Lower lobe of right lung (tissue), 2 donors: ENCODE data around the gene HS6ST3. TPM values are rescaled to one million over a fixed set of nuclear protein-coding genes. Genes with fewer than 3 reads are reported as not detected.

Source experiments
- ATAC-seq, 2 donors: fragments of 200-7000 bp; cut with Tn5 transposase; one replicate each; pipeline ENCODE4 v1.9.1; 2020 to 2022; ENCODE audit warnings: mild to moderate bottlenecking in 2 of 2, moderate library complexity in 2 of 2
- DNase-seq: peaks from one replicate; pipeline ENCODE4 v3.0.0-alpha.2; 2020
- H3K27ac ChIP-seq: fragments of 200-600 bp; one replicate; pipeline ENCODE4 v1.8.0; 2022
- H3K27me3 ChIP-seq: fragments of 200-600 bp; one replicate; pipeline ENCODE4 v1.8.0; 2022; ENCODE audit warnings: low read depth
- H3K36me3 ChIP-seq: fragments of 200-600 bp; one replicate; pipeline ENCODE4 v1.8.0; 2022; ENCODE audit warnings: mild to moderate bottlenecking
- H3K4me1 ChIP-seq: fragments of 200-600 bp; one replicate; pipeline ENCODE4 v1.8.0; 2022
- H3K4me3 ChIP-seq: fragments of 200-600 bp; one replicate; pipeline ENCODE4 v1.8.0; 2022; ENCODE audit warnings: mild to moderate bottlenecking
- H3K9me3 ChIP-seq: fragments of 200-600 bp; one replicate; pipeline ENCODE4 v1.8.0; 2022
- intact Hi-C: fragments of 100-400 bp; cut with DNase I; formaldehyde crosslinking; loops from one replicate; pipeline ENCODE4 v1.11.0; 2022
- total RNA-seq: library from RNA; stranded (reverse); fragmentation: NEBNext Ultra II Directional; extraction: Animal tissue kit (Norgen Biotek cat#: 25700); gene quantifications from one replicate; pipeline ENCODE4 v1.2.1, GENCODE V29; 2021
- TF ChIP-seq, protein P1 (sequence below): fragments of 200-600 bp; IDR thresholded peaks from one replicate; pipeline ENCODE4 v1.8.0; 2022; ENCODE audit warnings: antibody characterized with exemption, mild to moderate bottlenecking
- donor health status: DM: no; HTN: yes; CAD: no; lungs with severe emphysema.

Gene HS6ST3
- total RNA-seq, 1 donor from 2014 or later = 0.06 TPM

DNA sequence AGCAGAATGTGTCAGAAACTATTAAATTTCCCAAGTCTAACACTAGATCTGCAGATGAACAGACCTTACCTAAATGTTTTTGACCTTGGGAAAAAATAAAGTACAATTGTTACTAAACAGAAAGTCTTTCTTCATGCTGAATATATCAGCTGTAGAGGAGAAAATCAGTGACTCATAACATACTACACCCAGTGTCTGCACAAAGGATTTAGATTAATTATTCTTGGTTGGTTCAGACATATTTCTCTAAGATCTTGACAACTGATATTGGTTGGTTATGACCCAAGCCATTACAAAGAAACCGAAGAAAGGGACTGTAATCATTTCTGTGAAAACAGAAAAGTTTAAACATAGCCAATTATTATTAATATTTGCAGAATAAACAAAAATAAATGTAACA is 225.1 kb downstream of the HS6ST3 start:
- Histone ChIP-seq H3K27ac (no peak overlapping the region), H3K27me3 (no peaks in the 10 kb centered on the region), H3K36me3 (no peaks in the 10 kb centered on the region), H3K9me3 (no peaks in the 10 kb centered on the region), H3K4me1 (no peaks in the 10 kb centered on the region), H3K4me3 (no peak overlapping the region)
- ATAC-seq = no peak
- intact Hi-C loops = no loop called here
- TF ChIP-seq, protein P1, sequence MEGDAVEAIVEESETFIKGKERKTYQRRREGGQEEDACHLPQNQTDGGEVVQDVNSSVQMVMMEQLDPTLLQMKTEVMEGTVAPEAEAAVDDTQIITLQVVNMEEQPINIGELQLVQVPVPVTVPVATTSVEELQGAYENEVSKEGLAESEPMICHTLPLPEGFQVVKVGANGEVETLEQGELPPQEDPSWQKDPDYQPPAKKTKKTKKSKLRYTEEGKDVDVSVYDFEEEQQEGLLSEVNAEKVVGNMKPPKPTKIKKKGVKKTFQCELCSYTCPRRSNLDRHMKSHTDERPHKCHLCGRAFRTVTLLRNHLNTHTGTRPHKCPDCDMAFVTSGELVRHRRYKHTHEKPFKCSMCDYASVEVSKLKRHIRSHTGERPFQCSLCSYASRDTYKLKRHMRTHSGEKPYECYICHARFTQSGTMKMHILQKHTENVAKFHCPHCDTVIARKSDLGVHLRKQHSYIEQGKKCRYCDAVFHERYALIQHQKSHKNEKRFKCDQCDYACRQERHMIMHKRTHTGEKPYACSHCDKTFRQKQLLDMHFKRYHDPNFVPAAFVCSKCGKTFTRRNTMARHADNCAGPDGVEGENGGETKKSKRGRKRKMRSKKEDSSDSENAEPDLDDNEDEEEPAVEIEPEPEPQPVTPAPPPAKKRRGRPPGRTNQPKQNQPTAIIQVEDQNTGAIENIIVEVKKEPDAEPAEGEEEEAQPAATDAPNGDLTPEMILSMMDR = no peak
- no peak for DNase-seq

DNA sequence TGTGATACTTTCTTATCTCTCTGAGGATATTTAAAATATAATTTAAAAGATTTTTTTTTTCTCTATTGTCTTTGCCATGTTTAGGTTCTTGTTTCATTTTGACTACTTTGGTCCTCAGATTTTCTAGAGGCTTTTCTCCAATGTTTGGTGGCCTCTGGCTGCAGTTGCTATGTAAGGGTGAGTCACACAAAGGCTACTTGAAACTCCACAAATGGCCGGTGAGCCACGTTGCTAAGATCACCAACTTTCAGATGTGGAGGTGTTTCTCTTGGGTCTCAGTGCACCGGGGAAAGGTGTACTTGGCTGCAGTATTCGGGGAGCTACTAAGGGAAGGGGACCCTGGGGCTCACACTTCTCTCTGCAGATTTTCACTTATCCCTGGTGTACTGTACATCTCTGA is 248.1 kb downstream of the HS6ST3 start:
- TF ChIP-seq, protein P1 = no peak
- Histone ChIP-seq H3K4me3 (no peak overlapping the region), H3K27ac (no peak overlapping the region), H3K9me3 (no peaks in the 10 kb centered on the region), H3K27me3 (no peaks in the 10 kb centered on the region), H3K4me1 (no peaks in the 10 kb centered on the region), H3K36me3 (no peaks in the 10 kb centered on the region)
- intact Hi-C loops = no loop called here
- DNase-seq = no peak
- no peak for ATAC-seq

DNA sequence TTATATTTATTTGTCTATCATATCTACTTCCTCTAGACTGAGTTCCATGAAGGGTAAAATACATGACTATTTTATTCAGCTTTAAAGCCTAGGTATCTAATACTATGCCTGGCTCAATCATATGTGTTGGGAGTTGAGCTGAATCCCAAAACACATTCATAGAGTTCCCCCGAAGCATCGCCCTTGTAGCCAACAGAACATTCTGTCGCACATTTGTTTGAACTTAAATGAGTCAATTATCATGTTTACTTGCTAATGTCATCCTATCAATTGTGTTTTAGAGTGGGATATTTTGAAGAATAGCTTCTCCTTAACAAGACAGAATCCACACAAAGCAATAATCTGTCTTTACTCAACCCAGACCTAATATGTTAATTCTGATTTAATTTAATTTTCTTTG is 252.4 kb downstream of the HS6ST3 start:
- DNase-seq = no peak
- intact Hi-C loops = no loop called here
- H3K4me3 ChIP-seq = no peak overlapping the region
- H3K36me3 ChIP-seq = no peaks in the 10 kb centered on the region
- no peaks in the 10 kb centered on the region for H3K27me3 ChIP-seq
- TF ChIP-seq, protein P1 = no peak
- ATAC-seq = no peak
- H3K27ac ChIP-seq = no peak overlapping the region
- H3K4me1 ChIP-seq = no peaks in the 10 kb centered on the region
- H3K9me3 ChIP-seq = no peaks in the 10 kb centered on the region

DNA sequence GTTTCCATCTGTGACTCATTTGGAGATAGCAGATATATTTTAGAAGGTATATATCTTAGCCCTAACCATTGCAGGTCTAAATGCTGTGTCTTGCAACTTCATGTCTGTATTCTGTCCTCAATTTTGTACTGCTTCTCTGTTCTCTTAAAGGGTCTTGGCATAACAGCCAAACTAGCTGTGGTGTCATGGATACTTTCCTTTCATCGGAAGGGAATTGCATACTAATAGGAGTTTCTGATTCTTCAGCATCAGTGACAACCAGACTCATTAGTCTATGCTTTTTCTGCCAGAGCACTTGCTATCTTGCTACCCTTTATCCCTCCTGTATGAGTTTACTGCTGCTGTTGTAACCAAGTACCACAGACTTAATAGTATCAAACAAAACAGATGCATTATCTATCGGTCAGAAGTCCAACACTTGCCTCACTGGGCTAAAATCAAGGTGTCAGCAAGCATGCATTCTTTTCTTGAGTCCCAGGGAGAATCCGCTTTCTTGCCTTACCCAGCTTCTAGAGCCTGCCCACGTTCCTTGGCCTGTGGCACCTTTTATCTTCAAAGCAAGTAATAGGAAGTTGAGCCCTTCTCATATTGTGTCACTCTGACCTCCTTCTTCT is 253.1 kb downstream of the HS6ST3 start:
- no peaks in the 10 kb centered on the region for H3K36me3 ChIP-seq
- no peak overlapping the region for H3K27ac ChIP-seq
- TF ChIP-seq, protein P1 = no peak
- ATAC-seq (no peak), DNase-seq (no peak)
- intact Hi-C loops = no loop called here
- H3K4me3 ChIP-seq = no peak overlapping the region
- H3K4me1 ChIP-seq = no peaks in the 10 kb centered on the region
- H3K9me3 ChIP-seq = no peaks in the 10 kb centered on the region
- no peaks in the 10 kb centered on the region for H3K27me3 ChIP-seq

DNA sequence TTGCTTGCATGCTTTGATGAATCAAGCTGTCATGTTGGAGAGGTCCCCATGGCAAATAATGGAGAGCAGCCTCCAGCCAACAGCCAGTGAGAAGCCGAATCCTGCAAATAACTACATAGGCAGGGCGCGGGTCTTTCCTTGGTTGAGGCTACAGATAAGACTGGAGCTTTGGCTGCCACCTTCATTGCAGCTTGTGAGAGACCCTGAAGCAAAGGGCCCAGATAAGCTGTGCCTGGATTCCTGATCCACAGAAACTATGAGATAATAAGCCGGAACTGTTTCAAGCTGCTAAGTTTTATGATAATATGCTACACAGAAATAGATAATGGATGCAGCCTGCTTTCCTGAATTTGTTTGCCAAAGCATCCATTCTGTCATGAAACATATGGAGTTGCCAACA is 257.0 kb downstream of the HS6ST3 start:
- H3K4me3 ChIP-seq = no peak overlapping the region
- no peaks in the 10 kb centered on the region for H3K9me3 ChIP-seq
- intact Hi-C loops = no loop called here
- no peaks in the 10 kb centered on the region for H3K27me3 ChIP-seq
- no peak for DNase-seq
- ATAC-seq = no peak
- TF ChIP-seq, protein P1 = no peak
- H3K36me3 ChIP-seq = no peaks in the 10 kb centered on the region
- no peak overlapping the region for H3K27ac ChIP-seq
- no peaks in the 10 kb centered on the region for H3K4me1 ChIP-seq
